Tibial nerve (tissue), 3 donors: ENCODE measurements around the gene CARHSP1.

Source experiments
- CTCF ChIP-seq, 5 experiments: fragments of 200-600 bp in 3 of 5; fragments of 450-650 bp in 2 of 5; sonication (generic) in 3 of 5; IDR thresholded peaks; one replicate each; pipeline ENCODE4 v1.5.1; 2016 to 2019; ENCODE audit warnings: antibody characterized with exemption in 5 of 5, mild to moderate bottlenecking in 3 of 5, moderate library complexity in 2 of 5
- POLR2A ChIP-seq, 2 donors: fragments of 450-650 bp; IDR thresholded peaks; one replicate each; pipeline ENCODE4 v1.6.1; 2017; ENCODE audit warnings: antibody characterized with exemption in 2 of 2, mild to moderate bottlenecking in 2 of 2, moderate library complexity in 2 of 2

- TF ChIP-seq POLR2A (IDR thresholded peaks at IDR 0.05), result no peak
- TF ChIP-seq CTCF (IDR thresholded peaks at IDR 0.05), result no peak
Observed at GRCh38 chr16:8880839-8881510, 12.2 kb upstream of the CARHSP1 start.
